ENCODE measurements around the gene TADA1.
A peak's percentile ranks its signal among the peaks of the same experiment; 100 is the strongest.

Gene TADA1

DNA sequence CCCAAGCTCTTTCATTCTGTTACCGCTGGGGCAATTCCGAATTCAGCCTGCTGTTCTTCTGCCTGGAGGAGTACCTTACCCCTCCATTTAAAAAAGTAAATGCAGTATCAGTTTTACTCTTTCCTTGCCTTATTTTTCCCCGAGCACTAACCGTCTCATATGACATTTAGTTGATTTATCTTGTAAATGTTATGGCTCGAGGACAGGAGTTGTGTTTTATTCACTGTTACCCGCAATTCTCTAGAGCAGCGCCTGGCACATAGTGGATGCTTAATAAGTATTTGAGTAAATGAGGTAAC lies 425 bp upstream of the TADA1 start:
- Histone ChIP-seq H3K9me3 (ENCODE audit: insufficient read depth, low read length) (no peaks in the 10 kb centered on the region), H3K79me2 (ENCODE audit: low read length) (peaks cover 45% of the 10 kb centered on the region), H2AFZ (ENCODE audit: low read depth, low read length) (peak overlapping the region; percentile 94), H4K20me1 (ENCODE audit: insufficient read depth, low read length) (peaks cover 26% of the 10 kb centered on the region), H3K4me3 (ENCODE audit: low read length) (peak overlapping the region; percentile 93), H3K27ac (ENCODE audit: low read length) (no peak overlapping the region), H3K9ac (ENCODE audit: low read length) (peak overlapping the region; percentile 66), H3K27me3 (ENCODE audit: low read depth, low read length) (no peaks in the 10 kb centered on the region), H3K4me2 (ENCODE audit: low read length) (peak overlapping the region; percentile 69), H3K4me1 (ENCODE audit: low read length) (peaks cover 14% of the 10 kb centered on the region), H3K36me3 (replicated peaks; ENCODE audit: low read depth, low read length) (peaks cover 4% of the 10 kb centered on the region)
- TF ChIP-seq, protein P1, sequence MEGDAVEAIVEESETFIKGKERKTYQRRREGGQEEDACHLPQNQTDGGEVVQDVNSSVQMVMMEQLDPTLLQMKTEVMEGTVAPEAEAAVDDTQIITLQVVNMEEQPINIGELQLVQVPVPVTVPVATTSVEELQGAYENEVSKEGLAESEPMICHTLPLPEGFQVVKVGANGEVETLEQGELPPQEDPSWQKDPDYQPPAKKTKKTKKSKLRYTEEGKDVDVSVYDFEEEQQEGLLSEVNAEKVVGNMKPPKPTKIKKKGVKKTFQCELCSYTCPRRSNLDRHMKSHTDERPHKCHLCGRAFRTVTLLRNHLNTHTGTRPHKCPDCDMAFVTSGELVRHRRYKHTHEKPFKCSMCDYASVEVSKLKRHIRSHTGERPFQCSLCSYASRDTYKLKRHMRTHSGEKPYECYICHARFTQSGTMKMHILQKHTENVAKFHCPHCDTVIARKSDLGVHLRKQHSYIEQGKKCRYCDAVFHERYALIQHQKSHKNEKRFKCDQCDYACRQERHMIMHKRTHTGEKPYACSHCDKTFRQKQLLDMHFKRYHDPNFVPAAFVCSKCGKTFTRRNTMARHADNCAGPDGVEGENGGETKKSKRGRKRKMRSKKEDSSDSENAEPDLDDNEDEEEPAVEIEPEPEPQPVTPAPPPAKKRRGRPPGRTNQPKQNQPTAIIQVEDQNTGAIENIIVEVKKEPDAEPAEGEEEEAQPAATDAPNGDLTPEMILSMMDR (IDR thresholded peaks at IDR 0.05; ENCODE audit: low read depth, low read length) = peak; percentile 37; the same call in 1 of the 2 replicates
- no peak for TF ChIP-seq EZH2phosphoT487 (IDR thresholded peaks at IDR 0.05; ENCODE audit: low read depth)

DNA sequence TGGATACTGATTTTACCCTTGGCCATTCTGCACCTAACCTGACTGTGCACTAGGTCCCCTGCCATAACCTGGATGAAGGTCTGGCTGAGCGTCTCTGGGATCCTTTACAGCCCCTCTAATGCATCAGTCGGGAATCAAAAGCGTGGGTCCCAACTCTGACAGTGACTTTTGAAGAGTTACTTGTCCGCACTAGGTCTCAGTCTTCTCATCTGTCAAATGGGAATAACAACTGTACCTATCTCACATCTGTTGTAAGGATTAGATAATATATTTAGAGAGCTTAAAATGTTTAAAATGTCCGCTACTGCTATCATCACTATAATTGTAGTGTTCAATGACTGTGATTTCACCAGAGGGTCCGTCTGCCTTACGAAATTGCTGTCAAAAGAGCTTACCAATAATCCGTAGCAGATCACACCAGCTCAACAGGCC lies 746 bp downstream of the TADA1 start:
- Histone ChIP-seq H4K20me1 (ENCODE audit: insufficient read depth, low read length) (peaks cover 37% of the 10 kb centered on the region), H3K79me2 (ENCODE audit: low read length) (peaks cover 57% of the 10 kb centered on the region), H3K9me3 (ENCODE audit: insufficient read depth, low read length) (no peaks in the 10 kb centered on the region), H3K27me3 (ENCODE audit: low read depth, low read length) (no peaks in the 10 kb centered on the region), H3K36me3 (replicated peaks; ENCODE audit: low read depth, low read length) (peaks cover 4% of the 10 kb centered on the region), H3K4me3 (ENCODE audit: low read length) (peak overlapping the region; percentile 93), H3K4me2 (ENCODE audit: low read length) (peak overlapping the region; percentile 85), H3K27ac (ENCODE audit: low read length) (peak overlapping the region; percentile 68), H2AFZ (ENCODE audit: low read depth, low read length) (peak overlapping the region; percentile 70), H3K9ac (ENCODE audit: low read length) (peak overlapping the region; percentile 85), H3K4me1 (ENCODE audit: low read length) (peaks cover 14% of the 10 kb centered on the region)
- TF ChIP-seq, protein P1 (IDR thresholded peaks at IDR 0.05; ENCODE audit: low read depth, low read length) = no peak
- TF ChIP-seq EZH2phosphoT487 (IDR thresholded peaks at IDR 0.05; ENCODE audit: low read depth) = no peak

DNA sequence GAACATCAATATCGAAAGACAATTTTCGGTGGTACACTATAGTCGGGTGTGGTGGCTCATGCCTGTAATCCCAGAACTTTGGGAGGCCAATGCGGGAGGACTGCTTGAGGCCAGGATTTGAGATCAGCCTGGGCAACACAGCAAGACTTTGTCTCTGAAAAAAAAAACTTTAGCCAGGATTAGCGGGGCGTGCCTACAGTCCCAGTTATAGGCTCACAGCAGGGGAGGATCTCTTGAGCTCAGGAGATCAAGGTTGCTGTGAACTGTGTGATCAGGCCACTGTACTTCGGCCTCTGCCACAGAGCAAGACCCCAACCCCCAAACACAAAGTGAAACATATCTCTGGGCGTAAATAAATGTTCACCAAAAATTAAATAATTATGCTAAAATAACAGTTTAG lies 1.6 kb downstream of the TADA1 start:
- no peak overlapping the region for H3K9ac ChIP-seq (ENCODE audit: low read length)
- peaks cover 43% of the 10 kb centered on the region for H4K20me1 ChIP-seq (ENCODE audit: insufficient read depth, low read length)
- TF ChIP-seq, protein P1 (IDR thresholded peaks at IDR 0.05; ENCODE audit: low read depth, low read length) = no peak
- no peak for TF ChIP-seq EZH2phosphoT487 (IDR thresholded peaks at IDR 0.05; ENCODE audit: low read depth)

DNA sequence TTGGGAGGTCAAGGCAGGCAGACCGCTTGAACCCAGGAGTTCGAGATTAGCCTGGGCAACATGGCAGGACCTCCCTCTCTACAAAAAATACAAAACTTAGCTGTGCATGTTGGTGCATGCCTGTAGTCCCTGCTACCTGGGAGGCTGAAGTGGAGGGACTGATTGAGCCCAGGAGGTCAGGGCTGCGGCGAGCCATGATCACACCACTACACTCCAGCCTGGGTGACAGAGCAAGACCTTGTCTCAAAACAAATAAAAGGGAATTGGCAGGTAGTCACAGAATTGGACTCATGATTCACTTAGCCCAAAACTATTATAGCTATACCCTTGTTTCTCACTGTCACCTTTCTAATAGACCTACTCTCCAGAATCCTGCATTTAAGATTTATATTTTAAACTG lies 5.5 kb downstream of the TADA1 start:
- no peak overlapping the region for H3K27ac ChIP-seq (ENCODE audit: low read length)
- H3K4me3 ChIP-seq (ENCODE audit: low read length) = no peak overlapping the region
- peaks cover 76% of the 10 kb centered on the region for H3K79me2 ChIP-seq (ENCODE audit: low read length)
- no peak for TF ChIP-seq EZH2phosphoT487 (IDR thresholded peaks at IDR 0.05; ENCODE audit: low read depth)
- TF ChIP-seq, protein P1 (IDR thresholded peaks at IDR 0.05; ENCODE audit: low read depth, low read length) = no peak
- no peaks in the 10 kb centered on the region for H3K9me3 ChIP-seq (ENCODE audit: insufficient read depth, low read length)
- peaks cover 10% of the 10 kb centered on the region for H3K4me1 ChIP-seq (ENCODE audit: low read length)
- H4K20me1 ChIP-seq (ENCODE audit: insufficient read depth, low read length) = peaks cover 43% of the 10 kb centered on the region
- no peaks in the 10 kb centered on the region for H3K27me3 ChIP-seq (ENCODE audit: low read depth, low read length)
- H3K36me3 ChIP-seq (replicated peaks; ENCODE audit: low read depth, low read length) = peaks cover 22% of the 10 kb centered on the region
- H2AFZ ChIP-seq (ENCODE audit: low read depth, low read length) = no peak overlapping the region
- H3K9ac ChIP-seq (ENCODE audit: low read length) = no peak overlapping the region
- no peak overlapping the region for H3K4me2 ChIP-seq (ENCODE audit: low read length)

More for the DNA sequence above, 1.6 kb downstream of the TADA1 start:
- Histone ChIP-seq H3K4me3 (ENCODE audit: low read length) (no peak overlapping the region), H3K27me3 (ENCODE audit: low read depth, low read length) (no peaks in the 10 kb centered on the region), H3K79me2 (ENCODE audit: low read length) (peaks cover 65% of the 10 kb centered on the region), H3K27ac (ENCODE audit: low read length) (no peak overlapping the region), H2AFZ (ENCODE audit: low read depth, low read length) (no peak overlapping the region), H3K9me3 (ENCODE audit: insufficient read depth, low read length) (no peaks in the 10 kb centered on the region), H3K4me2 (ENCODE audit: low read length) (peak overlapping the region; percentile 85; the same call in 1 of the 2 replicates), H3K36me3 (replicated peaks; ENCODE audit: low read depth, low read length) (peaks cover 4% of the 10 kb centered on the region), H3K4me1 (ENCODE audit: low read length) (peaks cover 14% of the 10 kb centered on the region)

All from OCI-LY3 (cell line).